IPS DF 4.7 (cell line): ENCODE results near the gene ZNF683.

Experiments used
- DNase-seq: peaks from one replicate; pipeline ENCODE4 v3.0.0-alpha.2; 2013; ENCODE audit warnings: low spot score; ENCODE audit errors: extremely low read depth

The ZNF683 gene

GRCh38 chr1:26358411-26359384 is 13.9 kb downstream of the ZNF683 start:
- DNase-seq, result no peak

- no peak for DNase-seq
These were observed 15.4 kb downstream of the ZNF683 start for GRCh38 chr1:26357121-26357602.

DNA sequence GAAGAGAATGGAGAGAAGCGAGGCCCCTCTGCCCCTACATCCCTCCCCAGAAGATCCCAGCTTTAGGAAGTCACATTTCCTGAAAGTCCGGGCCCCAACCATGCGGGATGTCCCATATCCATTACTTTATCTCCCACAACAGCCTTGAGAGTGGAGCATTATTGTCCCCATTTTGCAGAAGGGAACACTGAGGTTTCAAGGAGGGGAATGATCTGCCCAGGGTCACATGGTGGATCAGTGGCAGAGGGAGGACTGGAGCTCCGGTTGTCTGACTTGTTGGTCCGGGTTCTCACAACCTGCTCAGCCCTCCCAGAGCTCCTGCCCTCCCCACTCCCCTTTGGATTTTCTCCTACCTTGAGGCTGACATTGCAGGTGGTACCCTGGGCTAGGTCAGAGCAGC is 16.4 kb downstream of the ZNF683 start:
- no peak for DNase-seq

DNA sequence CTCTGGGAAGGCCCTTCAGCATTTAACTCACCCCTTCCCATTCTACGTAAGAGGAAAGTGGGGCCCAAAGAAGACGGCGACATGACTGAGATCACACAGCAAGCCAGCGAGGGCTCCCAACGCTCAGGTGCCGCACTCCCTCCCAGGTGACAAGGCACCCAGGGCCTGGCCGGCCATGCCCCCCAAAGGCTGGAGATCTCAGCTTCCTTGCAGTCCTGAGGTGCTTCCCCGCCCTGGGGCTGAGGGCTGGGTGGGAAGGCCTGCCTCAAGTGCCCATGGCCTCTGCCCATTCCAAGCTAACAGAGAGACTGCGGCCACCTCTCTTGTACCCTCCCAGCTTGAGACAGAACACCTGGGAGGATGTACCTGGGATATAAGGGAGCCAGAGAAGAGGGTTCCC is 17.6 kb downstream of the ZNF683 start:
- DNase-seq, result no peak

GRCh38 chr1:26353976-26354820 is 18.4 kb downstream of the ZNF683 start, which contains the start of gene CRYBG2:
CRYBG2 (minus strand) TSS chr1:26354130; CDS start chr1:26346657, 7,473 bp downstream.
- DNase-seq, result no peak

GRCh38 chr1:26353210-26353859 is 19.2 kb downstream of the ZNF683 start:
- DNase-seq, result no peak

- DNase-seq, result no peak
These were observed 20.2 kb downstream of the ZNF683 start for GRCh38 chr1:26352338-26352679.

DNA sequence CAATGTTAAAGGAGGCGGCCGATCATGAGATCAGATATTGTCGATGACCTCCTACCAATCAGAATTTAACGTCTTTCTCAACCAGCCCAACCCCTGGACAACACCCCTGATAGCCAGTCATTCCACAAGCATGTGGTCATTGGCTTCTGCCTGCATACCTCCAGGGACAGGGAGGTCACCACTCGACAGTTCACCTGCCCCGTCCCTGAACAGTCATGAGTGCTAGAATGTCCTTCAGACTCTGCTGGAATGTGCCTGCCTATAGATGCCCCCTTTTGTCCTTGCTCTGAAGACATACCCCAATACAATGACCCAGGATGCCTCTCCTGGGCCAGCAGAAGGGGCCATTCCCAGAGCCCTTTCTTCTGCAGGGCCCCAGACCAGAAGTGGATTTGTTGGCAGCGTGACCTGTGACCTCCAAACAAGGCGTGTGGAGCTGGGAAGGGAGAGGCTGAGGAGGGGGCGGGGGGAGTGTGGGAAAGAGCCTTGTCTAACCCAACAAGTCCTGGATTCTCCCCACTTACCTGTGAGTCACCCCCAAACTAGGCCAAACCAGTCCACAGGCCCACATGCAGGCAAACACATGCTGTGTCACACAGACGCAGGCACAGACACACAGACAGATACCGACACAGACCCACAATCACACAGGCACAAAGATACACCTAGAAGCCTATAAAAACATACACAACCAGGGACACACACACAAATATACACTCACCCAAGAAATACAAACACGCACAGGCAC is 20.8 kb downstream of the ZNF683 start:
- DNase-seq, result no peak

DNA sequence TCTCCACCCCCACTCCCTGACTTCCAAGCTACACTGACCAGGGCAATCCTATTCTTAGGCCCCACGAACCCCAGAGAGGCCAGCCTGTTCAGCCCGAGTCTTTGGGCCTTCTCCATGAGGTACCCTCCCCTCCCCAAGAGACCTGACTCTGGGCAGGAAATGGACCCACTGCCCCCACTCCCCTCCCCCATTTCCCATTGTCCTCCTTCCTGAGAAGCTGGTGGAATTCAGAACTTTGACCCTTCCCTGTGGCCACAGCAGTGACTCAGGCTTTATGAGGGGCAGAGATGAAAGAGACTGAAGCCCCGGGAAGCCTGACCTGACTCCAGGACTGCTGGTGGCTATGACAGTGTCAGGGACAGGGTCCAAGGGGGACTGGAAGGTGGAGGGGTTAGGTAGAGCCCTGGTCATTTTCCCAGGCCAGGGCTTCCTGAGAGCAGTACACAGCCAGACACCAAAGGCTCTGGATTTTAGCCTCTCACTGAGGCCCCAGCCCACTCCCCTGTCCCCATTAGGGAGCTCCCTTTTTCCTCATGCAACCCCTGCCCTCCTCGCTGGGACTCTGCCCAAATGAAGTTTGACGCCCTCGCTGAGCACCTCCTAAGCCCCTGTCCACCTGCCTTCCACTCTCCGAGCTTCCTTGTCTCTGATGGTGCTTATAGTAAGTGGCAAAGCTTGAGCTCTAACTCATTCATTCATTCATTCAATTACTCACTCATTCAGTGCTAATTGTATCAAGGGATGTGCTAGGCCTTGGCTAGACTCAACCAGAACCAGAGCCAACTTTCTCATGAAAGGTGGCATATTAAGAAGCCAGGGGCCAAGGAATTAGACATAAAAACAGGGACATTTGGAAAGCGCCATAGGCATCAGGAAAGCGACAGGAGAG is 21.6 kb downstream of the ZNF683 start:
- DNase-seq, result no peak

- no peak for DNase-seq
These were observed 22.2 kb downstream of the ZNF683 start for GRCh38 chr1:26350343-26350700.

GRCh38 chr1:26349877-26350244 is 22.7 kb downstream of the ZNF683 start:
- no peak for DNase-seq

DNA sequence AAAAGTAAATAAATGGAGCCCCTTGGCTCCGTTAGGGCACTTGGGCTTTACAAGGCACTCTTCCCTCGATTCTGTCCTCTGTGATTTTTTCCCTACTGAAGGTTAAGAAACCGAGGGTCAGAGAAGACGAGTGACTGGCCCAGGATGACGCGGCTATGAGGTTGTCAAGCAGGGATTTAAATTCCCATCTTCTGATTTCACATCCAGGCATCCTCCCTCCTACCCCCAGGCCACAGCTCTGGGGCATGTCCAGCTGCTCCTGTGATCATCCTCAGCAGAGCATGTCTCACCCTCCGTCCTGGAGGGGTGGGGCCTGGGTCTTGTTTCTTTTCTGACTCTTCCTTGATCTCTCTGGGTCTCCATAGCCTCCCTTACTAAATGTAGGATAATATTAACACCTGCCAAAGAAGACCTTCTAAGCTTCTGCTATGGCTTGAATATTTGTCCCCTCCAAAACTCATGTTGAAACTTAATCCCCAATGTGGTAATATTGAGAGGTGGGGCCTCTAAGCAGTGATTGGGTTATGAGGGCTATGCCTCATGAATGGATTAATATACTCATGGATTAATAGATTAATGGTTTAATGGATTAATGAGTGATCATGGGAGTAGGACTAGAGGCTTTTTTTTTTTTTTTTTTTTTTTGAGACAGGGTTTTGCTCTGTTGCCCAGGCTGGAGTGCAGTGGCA is 23.2 kb downstream of the ZNF683 start:
- DNase-seq, result no peak

GRCh38 chr1:26346274-26347033 is 26.1 kb downstream of the ZNF683 start:
- no peak for DNase-seq

DNA sequence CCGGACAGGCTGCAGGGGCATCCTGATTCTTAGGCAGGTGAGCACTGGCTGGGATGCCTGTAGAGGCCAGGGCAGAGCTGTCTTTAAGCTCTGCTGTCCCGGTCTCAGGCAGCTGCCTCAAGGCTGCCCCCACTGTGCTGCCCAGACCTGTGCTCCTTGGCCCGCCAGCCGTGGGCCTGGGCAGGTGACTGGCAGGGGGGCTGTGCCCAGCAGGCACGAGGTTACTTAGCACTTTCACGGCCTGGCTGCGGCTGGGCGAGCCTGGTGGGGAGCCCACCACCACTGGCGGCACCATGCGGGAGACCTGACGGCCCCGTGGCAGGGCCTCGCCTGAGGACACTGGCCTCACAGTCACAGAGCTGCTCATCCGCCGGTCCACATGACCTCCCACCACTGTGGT is 26.8 kb downstream of the ZNF683 start:
- DNase-seq, result no peak

- DNase-seq, result no peak
These were observed 28.2 kb downstream of the ZNF683 start for GRCh38 chr1:26344147-26344920.

- no peak for DNase-seq
These were observed 32.5 kb downstream of the ZNF683 start for GRCh38 chr1:26340047-26340481.

GRCh38 chr1:26338670-26339069 is 33.9 kb downstream of the ZNF683 start:
- no peak for DNase-seq

- no peak for DNase-seq
These were observed 34.9 kb downstream of the ZNF683 start for GRCh38 chr1:26337625-26338024.
